Measurements from ENCODE around the gene ADAMTS13.

Gene ADAMTS13

DNA sequence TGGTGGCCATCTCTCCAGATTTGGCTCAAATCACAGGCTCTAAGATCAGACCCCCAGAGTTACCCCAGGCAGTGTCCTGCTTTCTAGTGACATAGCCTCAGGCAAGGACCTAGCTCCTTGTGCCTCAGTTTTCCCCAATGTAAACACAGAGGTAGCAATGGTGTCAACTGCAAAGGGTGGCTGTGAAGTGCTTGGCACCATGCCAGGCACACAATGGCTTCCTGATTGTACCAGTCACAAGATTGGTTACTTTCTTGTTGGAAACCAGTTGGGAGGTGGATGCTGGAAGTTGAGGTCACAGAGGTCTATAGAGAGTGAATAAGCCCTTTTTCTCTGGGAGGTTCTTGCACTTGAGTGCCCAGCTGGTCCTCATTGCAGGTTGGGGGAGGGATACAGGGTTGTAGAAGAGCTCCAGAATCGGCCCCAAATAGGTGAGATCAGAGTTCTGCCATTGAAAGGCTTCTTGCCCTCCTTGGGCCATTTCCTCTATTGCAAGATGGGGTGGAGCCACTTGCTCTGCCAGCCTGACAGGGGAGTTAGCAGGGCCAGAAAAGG lies 43.7 kb upstream of the ADAMTS13 start:
- DNase-seq (ENCODE audit: low read depth) = no peak
- TF ChIP-seq, protein P1, sequence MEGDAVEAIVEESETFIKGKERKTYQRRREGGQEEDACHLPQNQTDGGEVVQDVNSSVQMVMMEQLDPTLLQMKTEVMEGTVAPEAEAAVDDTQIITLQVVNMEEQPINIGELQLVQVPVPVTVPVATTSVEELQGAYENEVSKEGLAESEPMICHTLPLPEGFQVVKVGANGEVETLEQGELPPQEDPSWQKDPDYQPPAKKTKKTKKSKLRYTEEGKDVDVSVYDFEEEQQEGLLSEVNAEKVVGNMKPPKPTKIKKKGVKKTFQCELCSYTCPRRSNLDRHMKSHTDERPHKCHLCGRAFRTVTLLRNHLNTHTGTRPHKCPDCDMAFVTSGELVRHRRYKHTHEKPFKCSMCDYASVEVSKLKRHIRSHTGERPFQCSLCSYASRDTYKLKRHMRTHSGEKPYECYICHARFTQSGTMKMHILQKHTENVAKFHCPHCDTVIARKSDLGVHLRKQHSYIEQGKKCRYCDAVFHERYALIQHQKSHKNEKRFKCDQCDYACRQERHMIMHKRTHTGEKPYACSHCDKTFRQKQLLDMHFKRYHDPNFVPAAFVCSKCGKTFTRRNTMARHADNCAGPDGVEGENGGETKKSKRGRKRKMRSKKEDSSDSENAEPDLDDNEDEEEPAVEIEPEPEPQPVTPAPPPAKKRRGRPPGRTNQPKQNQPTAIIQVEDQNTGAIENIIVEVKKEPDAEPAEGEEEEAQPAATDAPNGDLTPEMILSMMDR (conservative IDR thresholded peaks at IDR 0.05; ENCODE audit: low read length) = no peak
- H3K4me3 ChIP-seq (ENCODE audit: low read length) = no peak overlapping the region

DNA sequence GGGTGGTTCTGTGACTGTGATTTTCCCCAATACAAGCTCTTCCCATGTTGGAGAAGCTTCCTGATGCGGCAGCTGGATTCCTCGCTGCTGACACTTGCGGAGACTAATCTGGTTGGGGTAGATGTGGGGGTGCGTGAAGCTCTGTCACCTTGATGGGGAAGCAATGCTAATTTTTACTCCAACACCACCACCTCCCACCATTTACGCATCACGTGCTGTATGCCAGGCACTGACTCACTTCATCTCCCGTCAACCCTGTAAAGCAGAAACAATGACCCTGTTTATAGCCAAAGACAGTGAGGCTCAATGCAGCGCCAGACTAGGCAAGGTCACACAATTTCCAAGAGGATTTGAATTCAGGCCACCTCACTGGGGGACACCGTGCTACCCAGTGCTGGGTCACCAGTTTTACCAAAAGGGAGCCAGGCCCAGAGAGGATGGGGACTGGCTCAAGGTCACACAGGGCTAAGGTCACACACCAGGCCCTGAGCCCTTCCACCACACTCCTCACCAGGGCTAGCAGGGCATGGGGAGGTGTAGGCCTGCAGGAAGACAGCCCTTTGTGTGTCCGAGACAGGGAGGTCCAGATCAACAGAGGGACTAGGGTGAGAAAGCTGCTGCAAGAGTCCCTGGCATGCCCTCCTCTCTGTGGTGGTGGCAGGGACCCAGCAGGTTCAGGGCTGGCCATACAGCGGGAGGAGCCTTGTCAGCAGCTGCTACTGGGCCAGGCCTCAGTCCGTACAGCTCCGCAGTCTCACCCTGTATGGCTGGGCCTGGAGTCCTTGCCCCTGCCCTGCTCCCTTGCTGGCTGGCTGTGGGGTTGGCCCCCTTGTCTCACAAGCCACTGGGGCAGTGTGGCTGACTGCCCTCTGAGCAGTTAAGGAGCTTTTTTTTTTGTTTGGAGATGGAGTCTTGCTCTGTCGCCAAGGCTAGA lies 42.7 kb upstream of the ADAMTS13 start:
- DNase-seq (ENCODE audit: low read depth) = no peak
- TF ChIP-seq, protein P1 (conservative IDR thresholded peaks at IDR 0.05; ENCODE audit: low read length) = no peak
- H3K4me3 ChIP-seq (ENCODE audit: low read length) = no peak overlapping the region

DNA sequence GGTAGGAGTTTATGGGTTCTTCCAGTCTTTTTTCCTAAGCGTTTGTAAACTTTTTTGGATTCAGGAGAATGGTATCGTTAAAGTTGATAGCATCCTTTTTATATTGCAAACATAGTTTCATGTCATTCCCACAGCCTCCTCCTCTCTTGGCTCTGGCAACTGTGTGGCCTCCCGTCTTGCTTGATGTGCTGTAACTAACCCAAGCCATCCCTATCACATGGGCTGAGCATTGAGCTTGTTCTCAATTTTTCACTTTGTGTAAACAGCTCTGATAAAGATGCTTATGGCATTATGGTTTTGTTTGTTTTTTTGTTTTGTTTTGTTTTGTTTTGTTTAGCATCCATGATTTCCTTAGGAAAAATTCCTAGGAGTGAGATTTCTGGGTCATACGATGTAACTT lies 41.4 kb upstream of the ADAMTS13 start:
- TF ChIP-seq, protein P1 (conservative IDR thresholded peaks at IDR 0.05; ENCODE audit: low read length) = no peak
- no peak overlapping the region for H3K4me3 ChIP-seq (ENCODE audit: low read length)
- DNase-seq (ENCODE audit: low read depth) = no peak

DNA sequence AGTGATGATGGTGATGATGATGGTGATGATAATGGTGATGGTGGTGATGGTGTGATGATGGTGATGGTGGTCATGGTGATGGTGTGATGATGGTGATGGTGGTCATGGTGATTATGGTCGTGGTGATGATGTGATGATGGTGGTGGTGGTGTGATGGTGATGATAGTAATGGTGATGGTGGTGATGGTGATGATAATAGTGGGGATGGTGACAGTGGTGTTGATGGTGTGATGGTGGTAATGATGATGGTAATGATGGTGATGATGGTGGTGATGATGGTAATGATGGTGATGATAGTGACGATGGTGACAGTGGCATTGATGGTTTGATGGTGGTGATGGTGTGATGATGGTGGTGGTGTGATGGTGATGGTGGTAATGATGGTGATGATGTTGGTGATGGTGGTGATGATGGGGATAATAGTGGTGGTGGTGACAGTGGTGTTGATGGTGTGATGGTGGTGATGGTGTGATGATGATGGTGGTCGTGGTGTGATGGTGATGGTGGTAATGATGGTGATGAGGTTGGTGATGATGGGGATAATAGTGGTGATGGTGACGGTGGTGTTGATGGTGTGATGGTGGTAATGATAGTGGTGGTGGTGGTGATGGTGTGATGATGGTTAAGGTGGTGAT lies 39.5 kb upstream of the ADAMTS13 start:
- TF ChIP-seq, protein P1 (conservative IDR thresholded peaks at IDR 0.05; ENCODE audit: low read length) = no peak
- H3K4me3 ChIP-seq (ENCODE audit: low read length) = no peak overlapping the region
- DNase-seq (ENCODE audit: low read depth) = no peak

DNA sequence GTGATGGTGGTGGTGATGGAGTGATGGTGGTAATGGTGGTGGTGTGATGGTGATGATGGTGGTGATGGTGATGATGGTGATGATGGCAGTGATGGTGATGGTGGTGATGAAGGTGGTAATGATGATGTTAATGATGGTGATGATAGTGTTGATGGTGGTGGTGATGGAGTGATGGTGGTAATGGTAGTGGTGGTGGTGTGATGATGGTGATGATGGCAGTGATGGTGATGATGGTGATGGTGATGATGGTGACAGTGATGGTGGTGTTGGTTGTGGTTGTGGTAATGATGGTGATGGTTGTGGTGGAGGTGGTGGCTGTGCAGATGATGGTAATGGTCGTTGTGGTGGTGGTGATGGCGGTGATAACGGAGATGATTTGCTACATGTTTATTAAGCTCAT lies 38.7 kb upstream of the ADAMTS13 start:
- TF ChIP-seq, protein P1 (conservative IDR thresholded peaks at IDR 0.05; ENCODE audit: low read length) = no peak
- H3K4me3 ChIP-seq (ENCODE audit: low read length) = no peak overlapping the region
- DNase-seq (ENCODE audit: low read depth) = no peak

DNA sequence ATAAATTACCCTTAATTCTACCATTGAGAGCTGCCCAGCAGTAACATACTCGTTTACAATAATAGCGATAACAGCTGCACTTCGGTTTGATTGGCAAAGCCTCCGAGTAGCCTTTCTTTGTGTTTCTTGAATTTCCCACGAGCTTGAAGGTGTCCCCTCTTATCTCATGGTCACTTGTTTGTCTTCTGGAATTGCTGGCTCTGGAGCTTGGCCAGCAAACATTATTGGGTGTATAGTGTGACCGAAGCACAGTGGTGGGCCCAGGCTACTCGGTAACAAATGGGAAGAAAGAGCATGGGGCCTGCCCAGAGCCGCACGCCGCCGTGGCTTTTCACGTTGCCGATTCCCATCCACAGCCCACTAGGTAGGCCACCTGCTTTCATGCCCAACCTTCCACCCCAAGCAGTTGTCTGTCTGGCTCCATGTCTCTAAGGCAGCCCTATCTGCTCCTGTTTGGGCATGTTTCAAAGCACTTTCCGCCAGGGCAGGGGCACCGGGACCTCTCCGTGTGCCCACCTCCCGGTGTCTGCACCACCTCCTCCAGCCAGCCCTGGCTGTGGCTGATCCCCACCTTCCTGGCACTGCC lies 37.3 kb upstream of the ADAMTS13 start:
- DNase-seq (ENCODE audit: low read depth) = no peak
- TF ChIP-seq, protein P1 (conservative IDR thresholded peaks at IDR 0.05; ENCODE audit: low read length) = no peak

More for the DNA sequence above, 37.3 kb upstream of the ADAMTS13 start:
- no peak overlapping the region for H3K4me3 ChIP-seq (ENCODE audit: low read length)

Measured in AG10803 (cell line).